Esophagus mucosa (tissue), 1 donor: ENCODE results near the gene TGFBR3. TPM values are rescaled to one million over a fixed set of nuclear protein-coding genes. Genes with fewer than 3 reads are reported as not detected.
A peak's percentile ranks its signal among the peaks of the same experiment; 100 is the strongest.

ENCODE experiments used
- ATAC-seq: fragments of 200-7000 bp; cut with Tn5 transposase; one replicate; pipeline ENCODE4 v1.9.1; 2020
- total RNA-seq: library from RNA; stranded (reverse); gene quantifications from one replicate; pipeline ENCODE4 v1.2.4, GENCODE V29; 2023
- donor health status: DM: yes; HTN: yes; CAD: no.

Gene TGFBR3
- total RNA-seq, 1 donor from 2014 or later = 10.4 TPM

DNA sequence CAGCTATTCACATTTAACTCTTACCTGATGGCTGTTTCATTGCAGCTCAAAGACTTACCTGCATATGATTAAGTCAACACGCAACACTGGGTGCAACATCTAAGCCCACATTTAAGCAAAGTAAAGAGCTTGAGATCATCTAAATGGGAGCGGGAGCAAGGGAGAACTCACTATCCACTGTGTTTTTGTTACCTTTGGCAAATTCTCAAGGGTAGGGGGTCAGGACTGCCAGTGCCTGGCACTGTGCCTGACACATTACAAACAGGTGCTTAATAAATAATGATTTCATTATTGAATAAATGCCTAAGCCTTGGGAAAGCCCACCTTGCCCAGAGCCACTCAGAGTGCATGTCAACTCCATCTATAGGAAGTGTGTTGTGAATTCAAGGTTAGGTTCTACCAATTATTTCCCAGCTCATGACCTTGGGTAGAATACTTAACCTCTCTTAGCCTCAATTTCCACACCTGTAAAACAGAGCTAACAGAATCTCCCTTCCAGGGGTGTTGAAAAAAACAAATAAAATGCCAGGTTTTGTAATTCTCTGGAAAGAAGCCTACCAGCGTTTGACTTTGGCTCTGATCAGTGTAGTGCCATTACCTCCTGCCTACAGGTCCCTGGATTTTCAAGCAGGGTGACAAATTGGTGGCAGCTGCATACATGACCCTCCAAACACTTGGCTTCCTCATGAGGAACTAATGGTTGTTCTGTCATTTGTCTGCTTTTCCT is 109.7 kb downstream of the TGFBR3 start:
- ATAC-seq = peak; percentile 32

DNA sequence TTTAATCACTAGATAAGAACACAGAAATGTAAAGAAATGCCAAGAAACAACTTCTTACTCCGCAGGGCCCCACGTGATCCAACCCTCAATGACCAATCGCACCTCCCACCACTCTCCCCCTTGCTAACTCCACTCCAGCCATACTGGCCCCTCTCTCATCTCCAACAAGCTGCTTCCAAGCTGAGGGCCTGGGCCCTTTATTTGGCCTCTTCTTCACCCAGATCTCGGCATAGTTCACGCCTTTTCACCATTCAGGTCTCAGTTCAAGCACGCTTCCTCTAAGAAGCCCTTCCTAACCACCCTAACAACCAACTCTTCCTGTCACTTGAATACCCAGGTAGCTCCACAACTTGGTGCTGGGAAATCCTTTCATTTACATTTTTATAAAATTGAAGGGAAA is 110.7 kb downstream of the TGFBR3 start:
- ATAC-seq = no peak

DNA sequence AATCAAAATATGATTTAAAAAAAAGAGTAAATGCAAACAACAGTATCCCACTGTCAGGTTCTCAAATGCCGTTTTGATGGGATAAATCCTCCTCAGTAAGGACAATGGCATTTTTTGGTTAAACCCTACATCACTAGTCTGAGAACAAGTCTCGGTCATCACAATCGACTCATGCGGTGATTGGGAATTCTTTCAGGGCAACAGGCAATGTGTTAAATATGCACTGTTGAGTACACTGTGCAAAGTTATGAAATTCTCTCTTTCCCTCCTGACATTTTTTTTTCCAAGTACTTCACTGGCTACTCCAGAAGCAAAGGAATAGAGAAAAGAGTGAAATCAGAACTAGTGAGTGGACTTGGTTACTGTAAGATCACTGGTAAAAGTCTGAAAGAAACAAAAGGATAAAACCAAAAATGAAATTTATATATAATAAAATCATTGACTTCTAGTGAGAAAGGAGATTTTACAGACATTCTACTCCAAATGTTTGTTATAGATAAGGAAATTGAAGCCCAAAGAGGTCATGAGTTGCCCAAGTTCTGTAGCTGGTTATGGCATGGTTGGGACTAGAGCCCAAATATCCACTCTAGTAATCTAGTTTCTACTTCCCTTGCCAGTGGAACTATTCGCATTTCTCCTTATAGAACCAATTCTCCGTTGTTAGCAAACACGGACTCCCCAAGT is 111.3 kb downstream of the TGFBR3 start:
- ATAC-seq = no peak

DNA sequence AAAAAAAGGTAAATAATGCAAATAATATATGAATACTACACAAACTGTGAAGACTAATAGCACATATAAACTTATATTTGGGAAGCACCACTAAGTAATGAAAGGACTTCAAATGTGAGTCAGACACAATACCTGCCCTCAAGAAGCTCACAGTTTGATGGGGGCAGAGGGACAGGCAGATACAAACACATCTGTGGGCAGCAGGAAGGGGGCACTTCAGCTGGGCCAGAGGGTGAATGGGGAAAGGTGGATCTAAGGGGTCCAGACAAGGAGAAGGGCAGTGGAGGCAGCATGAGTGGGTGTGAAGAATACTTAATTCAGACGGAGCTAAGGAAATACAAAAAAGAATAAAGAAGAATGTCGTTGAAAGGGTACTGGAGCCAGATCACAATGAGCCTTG is 114.2 kb downstream of the TGFBR3 start:
- ATAC-seq = no peak

DNA sequence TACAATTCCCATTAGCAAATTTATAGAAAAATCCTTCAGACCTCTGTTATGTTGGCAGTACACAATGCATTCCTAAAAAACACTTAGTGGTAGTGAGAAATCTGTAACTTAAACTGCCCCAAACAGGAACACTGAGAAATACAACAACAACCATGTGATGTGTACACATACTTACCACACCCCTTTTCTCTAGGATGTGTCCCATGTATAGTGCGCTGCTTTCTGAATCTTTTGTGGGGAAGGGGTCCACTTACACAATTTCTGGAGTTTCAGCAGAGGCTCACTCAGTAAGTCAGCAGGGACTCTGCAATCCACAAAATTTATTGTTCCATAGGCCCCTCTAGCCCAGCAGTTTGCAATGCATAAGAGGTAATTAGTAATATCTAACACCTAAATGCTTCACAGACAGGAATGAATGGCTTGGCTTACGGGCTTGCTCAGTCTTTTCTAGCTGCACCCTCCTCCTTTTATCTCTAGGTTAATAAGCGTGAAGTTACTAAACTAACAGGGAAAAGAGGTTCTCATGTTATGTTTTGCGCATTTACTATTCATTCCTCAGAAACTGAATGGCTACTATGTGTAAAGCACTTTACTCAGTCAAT is 115.2 kb downstream of the TGFBR3 start:
- no peak for ATAC-seq

DNA sequence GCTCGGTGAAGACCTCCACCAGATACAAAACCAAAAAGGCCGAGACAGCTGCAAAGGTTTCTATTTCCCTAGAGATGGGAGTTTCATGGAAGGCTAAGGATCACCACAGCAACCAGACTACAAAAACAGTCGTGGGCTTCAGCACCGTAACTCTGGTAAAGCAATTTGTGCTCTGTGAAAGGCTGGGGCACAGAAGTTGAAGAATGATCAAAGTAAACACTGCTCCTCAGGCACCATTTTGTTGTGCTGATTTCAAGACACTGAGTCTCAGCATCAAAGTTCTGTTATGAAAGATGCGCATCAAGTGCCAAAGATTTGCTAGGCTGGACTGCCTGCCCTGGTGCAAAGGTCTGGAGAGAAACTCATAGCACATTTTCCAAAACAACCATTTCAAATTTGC is 116.2 kb downstream of the TGFBR3 start:
- no peak for ATAC-seq

DNA sequence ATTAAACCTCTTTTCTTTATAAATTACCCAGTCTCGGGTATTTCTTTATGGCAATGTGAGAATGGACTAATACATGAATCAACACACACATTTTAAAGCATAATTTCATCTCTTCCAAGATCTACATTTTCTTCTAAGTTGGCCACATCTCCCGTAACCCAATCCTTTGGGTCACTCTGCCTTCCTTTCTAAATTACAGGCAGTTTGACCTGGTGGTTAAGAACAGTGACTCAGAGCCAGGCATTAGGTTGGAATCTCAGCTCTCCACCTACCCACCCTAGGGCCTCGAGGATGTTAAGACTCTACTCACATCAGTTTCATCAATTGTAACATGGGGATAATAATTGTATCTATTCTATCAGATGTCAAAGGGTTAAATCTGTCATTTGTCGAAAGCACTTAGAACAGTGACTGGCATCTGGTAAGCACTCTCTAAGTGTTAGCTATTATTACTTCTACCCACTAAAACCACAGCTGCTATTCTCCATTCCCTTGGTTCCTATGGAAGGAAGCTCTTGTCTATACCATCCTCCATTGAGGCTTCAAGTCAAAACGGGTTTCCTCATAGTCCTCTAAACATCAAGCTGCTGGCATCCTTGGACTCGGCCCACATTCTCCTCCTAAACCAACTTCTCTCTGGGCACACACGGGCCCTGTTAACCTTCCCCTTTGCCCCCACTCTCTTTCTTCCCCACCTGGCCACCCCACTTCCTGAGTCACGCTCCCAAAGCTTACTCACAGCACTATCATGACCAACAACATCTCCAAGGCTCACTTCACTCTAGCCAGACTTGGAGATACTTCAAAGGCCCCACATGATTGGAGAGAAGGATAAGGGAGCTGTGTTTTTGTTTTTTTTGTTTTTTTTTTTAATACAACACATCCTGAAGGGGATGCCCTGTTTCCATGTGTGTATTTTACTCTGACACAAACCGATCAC is 116.9 kb downstream of the TGFBR3 start:
- no peak for ATAC-seq

DNA sequence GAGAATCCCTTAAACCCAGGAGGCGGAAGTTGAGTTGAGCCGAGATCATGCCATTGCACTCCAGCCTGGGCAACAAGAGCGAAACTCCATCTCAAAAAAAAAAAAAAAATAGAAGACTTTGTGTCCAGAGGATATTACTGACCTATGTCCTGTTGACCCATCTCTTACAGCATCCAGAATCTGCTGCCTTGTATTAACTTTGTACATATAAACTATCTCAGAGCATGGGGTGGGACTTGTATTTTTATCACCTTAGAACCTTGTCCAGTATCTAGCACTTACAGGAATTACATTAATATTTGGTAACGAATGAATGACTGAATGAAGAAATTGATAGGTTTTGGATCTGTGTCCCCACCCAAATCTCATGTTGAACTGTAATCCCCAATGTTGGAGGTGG is 117.8 kb downstream of the TGFBR3 start:
- no peak for ATAC-seq

DNA sequence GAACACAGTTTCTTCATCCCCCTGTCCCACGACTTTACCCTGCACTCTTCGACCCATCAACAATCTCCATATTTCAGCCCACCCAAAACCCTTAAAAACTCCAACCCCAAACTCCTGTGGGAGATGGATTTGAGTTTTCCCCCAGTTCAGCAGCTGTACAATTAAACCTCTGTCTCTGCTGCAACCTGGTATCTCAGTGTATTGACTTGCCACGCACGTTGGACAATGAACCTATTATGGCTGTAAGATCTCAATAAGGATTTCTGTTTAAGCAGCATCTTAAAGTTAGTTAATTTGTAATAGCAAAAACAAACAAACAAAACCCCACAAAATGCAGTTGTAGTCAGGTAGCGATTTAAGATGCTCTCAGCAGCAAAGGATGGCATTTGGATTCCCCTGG is 119.1 kb downstream of the TGFBR3 start:
- ATAC-seq = no peak

DNA sequence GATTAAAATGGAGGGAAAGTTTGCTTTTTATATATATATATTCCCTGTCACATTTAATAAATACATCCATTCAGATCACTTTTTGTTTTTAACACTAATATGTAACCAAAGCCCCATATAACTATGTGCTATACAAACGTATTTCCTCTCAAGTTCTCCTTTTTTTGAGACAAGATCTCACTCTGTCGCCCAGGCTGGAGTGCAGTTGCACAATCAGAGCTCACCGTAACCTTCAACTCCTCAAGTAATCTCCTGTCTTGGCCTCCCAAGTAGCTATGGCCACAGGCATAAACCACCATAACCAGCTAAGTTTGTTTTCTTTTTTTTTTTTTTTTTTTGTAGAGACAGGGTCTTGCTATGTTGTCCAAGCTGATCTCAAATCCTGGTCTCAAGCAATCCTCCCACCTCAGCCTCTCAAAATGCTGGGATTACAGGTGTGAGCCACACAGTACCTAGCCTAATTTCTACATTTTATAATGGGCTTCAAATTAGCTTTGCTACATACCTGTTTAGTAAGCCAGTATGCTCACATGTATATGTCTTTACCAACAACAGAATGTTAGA is 120.0 kb downstream of the TGFBR3 start:
- ATAC-seq = no peak

DNA sequence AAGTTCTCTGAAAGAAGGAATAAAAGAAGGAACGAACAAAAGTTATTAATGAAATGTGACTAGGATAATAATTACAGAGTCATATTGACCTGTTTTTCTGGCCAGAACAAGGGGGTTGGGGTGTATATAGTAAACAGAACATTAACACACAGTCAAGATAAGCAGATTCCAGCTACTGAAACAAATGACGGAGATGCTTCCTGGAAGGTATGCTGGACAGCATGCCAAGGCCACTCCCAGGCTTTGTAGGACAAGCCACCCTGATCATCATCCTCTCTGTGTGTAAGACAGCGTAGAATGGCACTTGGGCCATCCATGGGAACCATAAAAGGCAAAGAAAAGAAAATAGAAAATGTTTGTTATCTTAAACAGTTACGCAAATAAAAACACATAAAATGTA is 120.7 kb downstream of the TGFBR3 start:
- ATAC-seq = no peak

DNA sequence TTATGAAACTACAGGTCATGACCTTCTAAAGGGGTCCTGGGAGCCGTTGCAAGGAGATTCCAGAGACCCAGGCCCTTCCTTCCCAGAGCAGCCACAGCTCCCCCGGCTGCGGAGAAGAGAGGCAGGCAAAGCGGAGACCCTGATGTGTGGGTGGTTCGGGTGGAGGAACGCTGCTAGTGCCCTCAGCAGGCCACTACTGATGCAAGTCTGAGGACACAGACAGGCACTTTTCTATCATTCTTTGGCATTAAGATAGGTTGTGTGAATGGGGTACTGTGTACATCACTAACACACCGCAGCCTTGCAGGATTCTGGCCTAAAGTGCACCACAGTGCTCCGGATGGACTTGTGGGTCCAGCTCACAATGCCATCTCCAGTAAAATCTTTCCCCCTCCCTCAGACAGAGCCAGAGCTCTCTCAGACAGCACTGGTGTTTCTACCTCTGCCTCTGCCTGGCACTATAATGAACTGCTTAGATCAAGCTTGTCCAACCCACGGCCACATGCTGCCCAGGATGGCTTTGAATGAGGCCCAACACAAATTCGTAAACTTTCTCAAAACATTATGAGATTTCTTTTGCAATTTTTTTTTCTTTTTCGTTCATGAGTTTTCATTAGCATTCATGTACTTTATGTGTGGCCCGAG is 121.4 kb downstream of the TGFBR3 start:
- no peak for ATAC-seq

DNA sequence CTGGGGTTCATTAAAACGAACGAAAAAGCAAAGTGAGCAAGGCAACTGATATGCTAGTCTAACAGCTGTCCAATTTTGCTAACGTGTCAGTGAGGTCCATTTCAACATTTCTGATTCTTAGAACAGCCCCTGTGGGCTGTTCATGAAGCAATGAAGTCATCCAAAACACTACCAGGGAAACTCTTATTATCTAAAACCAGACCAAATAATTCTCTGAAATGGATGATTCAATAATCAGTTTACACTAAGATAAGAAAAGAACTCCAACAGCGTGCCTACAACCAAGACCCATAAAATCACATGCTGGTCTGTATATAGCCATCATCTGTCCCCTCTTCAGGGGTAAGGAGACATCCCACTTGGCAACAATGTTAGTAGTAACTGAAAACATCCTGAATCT is 122.7 kb downstream of the TGFBR3 start:
- no peak for ATAC-seq

DNA sequence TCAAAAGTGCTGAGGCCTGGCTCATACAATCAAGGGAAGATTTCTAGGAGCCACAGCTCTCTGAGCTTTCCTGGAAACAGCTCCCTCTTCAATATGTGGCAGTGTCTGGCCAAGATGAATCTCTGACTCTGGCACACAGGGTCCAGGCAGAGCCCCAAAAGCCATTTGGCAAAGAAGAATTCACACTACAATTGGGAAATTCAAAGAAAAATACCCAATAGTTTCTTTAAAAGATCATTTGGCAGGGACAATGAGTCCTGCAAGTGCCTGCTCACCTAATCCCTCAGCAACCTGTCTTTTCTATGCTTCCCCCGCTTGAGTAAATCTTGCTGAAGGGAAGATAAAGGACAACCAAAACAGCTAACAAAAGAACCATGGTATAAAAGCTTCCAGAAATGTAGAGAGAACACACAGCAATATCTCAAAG is 124.6 kb downstream of the TGFBR3 start:
- no peak for ATAC-seq

DNA sequence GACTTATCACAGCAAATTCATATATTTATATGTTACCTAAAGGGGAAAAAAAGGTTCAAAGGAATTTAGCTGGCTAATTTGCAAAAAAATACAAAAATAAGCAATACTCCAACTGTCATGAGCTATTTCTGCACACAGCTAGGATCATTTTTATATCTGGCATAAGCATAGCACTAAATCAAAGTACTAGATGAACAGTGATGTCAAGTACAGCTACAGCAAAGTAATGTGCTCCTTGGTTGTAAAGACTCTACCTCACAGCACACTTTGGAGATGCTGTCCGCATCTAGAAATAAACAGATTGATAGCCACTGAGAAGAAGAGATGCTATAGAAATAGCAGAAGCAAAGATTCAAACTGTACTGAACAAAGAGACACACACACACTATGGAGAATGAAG is 125.4 kb downstream of the TGFBR3 start:
- ATAC-seq = no peak

DNA sequence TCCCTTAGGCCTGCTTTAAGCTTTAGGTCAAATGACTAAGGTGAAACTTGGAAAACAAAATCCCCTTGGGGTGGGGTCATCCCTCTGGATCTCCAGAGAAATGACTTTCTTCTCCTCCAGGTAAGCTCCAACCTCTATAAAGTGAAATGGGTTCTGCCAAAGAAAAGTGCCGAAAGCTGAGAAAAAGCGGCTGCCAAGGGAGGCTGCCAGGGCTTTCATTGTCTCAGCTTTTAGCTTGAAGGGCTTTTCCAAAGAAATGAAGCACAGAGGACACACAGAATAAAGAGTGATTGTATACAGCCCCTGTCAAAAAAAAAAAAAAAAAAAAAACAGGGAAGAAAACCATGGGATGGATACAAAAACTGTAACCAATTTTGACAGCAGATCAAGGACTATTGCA is 126.9 kb downstream of the TGFBR3 start:
- ATAC-seq = no peak

DNA sequence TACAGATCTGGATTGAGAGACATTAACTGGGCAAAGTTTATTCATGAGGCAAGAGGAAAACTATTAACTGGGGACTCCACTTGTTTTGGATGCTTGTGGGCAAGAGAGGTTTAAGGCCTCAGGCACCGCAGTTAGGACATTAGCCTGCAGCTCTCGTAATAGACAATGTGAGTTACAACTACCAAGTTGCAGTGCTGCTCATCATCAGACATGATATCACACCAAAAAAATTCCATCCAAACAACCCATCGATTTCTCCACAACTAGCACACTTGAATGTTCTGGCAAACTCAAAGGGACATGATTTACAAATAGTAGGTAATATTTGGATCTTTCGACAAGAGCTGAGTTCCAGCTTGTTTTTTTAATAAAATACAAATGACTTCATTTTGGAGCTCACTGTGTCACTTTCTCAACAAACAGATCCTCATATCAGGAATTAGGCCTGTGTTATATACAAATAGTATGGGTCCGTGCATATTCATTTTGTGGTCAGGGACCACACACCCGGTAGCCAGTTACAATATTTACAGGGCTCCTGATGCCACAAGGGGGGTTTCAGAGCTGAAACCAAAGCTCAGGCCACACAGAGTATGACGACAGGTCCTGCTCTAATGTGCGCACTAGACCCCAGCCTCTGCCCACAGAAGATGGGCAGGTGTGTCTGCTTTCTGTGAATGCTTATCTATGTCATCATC is 128.0 kb downstream of the TGFBR3 start:
- ATAC-seq = no peak

DNA sequence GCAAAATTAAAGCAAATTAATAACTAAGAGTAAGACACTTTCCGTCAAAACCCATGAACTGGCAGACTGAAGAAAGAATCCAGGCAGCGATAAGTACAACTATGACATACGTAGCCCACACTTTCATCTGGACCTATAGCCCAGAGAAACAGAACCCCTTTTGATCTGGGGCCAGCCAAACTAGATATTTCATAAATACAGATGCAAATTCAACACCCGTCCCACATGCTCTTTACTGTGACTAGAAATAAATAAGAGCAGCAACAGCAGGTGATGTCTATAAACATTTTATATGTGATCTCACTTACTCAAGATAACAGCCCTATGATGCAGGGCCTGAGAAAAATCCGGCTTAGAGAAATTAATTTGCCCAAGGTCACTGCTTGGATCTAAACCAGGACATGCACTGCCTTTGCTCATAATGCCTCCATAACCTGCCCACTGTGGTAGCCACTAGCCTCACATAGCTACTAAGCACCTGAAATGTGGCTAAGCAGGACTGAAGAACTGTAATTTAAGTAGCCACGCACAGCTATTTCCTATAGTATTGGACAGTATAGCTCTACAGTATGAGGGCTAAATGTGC is 130.2 kb downstream of the TGFBR3 start:
- no peak for ATAC-seq

DNA sequence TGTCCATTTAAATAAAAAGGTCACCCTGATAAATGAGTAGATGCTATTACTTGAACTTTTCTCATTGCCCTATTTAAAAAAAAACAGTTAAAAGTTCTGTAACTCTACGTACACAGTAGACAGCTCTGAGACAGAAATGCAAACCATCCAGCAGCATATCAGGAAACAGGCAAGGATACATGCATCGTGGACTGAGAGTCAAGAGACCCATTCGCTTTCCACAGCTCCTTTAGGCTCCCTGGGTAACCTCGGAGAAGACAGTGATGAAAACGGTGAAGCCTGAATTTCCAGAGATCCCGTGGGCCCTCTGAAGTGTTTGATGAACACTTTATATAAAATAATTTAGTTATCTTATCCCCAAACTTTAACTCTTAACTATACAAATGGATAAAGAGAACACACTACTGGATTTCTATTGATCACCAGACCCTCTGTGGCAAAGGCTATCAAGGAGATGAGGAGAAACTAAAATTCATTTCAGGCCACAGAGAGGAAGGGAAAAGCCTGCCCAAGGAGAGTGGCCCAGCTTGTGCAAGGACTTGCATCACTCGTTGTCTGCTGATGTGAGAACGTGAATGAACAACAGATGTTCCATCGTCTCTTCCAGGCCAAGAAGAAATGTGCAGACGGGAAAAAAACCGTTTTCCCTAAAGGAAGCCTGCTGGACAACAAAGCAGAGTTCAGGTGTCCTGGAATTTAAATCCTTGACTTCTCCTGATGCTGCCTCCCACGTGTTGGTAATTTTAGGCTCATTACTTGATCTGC is 131.0 kb downstream of the TGFBR3 start:
- no peak for ATAC-seq

DNA sequence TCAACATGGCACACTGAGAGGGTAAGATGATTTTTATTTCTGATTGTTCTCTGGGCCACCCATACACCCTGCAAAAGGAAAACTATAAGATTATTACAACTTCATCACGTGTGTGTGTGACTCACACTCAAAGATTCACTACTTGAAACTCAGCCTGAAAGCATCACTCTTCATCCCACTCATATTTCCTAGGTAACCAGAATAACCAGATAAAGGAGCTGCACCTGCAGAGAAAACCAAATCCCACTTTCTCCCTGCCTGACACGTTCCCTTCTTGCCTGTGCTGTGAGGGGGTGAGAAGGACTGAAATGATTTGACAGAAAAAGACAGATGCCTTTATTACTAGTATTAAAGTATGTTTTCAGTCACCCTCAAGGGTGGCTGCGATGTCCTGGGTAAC is 131.6 kb downstream of the TGFBR3 start:
- peak; percentile 38 for ATAC-seq
